HG02642 (cell line): Measurements from ENCODE around the gene IL3.

Experiments used
- ATAC-seq: cut with Tn5 transposase; IDR thresholded peaks from one replicate; pipeline ENCODE4 v1.9.1; 2021; ENCODE audit warnings: mild to moderate bottlenecking; ENCODE audit not compliant: unreplicated experiment, poor library complexity

IL3 gene

GRCh38 chr5:132055808-132056609, 4.4 kb upstream of the IL3 start:
- ATAC-seq: no peak

GRCh38 chr5:132056610-132057497, 3.6 kb upstream of the IL3 start:
- ATAC-seq: no peak

GRCh38 chr5:132057498-132058255, 2.8 kb upstream of the IL3 start:
- no peak for ATAC-seq

- no peak for ATAC-seq
Observed at GRCh38 chr5:132058646-132059042, 1.8 kb upstream of the IL3 start.

- no peak for ATAC-seq
Observed at GRCh38 chr5:132059043-132059695, 1.3 kb upstream of the IL3 start.

- no peak for ATAC-seq
Observed at GRCh38 chr5:132059696-132060500, 557 bp upstream of the IL3 start.

GRCh38 chr5:132063090-132063911, 2.8 kb downstream of the IL3 start:
- ATAC-seq: peak; percentile 79

- no peak for ATAC-seq
Observed at GRCh38 chr5:132064140-132064539, 3.7 kb downstream of the IL3 start.

- ATAC-seq: peak; percentile 65
Observed at GRCh38 chr5:132064738-132065331, 4.4 kb downstream of the IL3 start.

- ATAC-seq: peak; percentile 31
Observed at GRCh38 chr5:132065351-132065937, 5.0 kb downstream of the IL3 start.

GRCh38 chr5:132065951-132066701, 5.7 kb downstream of the IL3 start:
- ATAC-seq: no peak

GRCh38 chr5:132066871-132067270, 6.4 kb downstream of the IL3 start:
- no peak for ATAC-seq

GRCh38 chr5:132067451-132067850, 7.0 kb downstream of the IL3 start:
- ATAC-seq: no peak

- ATAC-seq: no peak
Observed at GRCh38 chr5:132067941-132068808, 7.7 kb downstream of the IL3 start.

GRCh38 chr5:132069561-132069960, 9.1 kb downstream of the IL3 start:
- ATAC-seq: no peak

GRCh38 chr5:132069994-132070393, 9.5 kb downstream of the IL3 start:
- no peak for ATAC-seq
